DMS53 treated with DMSO at 0.1 percent for 48 hours (cell line): Measurements from ENCODE around the gene GDPD3.

ENCODE experiments used
- DNase-seq: peaks from one replicate; lab custom pipeline; 2025; ENCODE audit not compliant: unreplicated experiment; lab: John Stamatoyannopoulos, UW

GDPD3 gene

DNA sequence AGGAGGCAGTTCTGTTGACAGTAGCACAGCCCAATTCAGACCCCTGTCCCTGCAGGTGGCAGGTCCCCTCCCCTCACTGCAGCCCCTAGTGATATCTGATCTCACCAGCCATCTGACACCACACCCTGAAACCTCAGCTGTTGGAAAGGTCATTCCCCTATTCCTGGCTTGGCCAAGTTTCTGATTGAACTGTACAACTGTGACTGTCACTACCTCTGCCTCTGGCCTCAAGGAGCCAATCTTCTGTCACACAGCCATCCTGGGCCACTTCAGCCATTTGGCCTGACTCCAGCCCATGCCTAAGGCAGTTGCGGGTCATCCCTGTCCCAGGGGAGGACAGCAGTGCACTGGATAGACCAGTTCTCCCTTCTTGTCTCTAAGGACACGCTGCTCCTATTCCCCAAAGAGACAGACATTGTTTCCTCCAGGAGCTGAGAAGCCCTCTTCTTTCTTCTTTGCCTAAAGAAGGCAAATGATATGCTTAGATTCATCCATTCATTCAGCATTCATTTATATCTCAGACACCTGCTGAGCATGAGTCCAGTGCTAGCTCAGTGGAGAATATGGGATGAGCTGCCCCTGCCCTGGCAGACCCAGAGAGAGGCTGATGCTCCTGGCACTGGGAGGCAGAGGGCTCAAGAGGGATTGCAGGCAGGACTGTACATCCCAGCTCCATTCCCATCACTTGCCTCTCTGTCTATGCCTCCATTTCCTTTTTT, 52.3 kb downstream of the GDPD3 start:
- no peak for DNase-seq

DNA sequence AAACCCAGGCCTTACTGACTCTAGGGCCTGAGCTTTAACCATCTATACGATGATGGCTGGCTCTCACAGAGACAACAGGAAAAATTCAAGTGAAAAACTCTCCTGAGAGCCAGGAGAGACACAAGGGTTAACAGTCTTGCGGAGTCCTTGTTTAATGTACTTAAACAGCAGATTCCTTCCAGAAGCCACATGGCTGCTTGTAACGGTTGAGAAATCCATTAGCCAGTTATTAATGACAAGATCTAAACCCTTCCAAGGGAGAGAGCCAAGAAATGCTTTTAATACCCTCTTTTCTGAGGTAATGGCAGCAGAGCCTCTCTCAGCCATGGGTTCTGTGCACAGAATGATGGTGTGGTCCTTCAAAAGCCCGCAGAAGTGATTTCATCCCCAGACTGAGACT, 53.0 kb downstream of the GDPD3 start:
- DNase-seq = no peak

DNA sequence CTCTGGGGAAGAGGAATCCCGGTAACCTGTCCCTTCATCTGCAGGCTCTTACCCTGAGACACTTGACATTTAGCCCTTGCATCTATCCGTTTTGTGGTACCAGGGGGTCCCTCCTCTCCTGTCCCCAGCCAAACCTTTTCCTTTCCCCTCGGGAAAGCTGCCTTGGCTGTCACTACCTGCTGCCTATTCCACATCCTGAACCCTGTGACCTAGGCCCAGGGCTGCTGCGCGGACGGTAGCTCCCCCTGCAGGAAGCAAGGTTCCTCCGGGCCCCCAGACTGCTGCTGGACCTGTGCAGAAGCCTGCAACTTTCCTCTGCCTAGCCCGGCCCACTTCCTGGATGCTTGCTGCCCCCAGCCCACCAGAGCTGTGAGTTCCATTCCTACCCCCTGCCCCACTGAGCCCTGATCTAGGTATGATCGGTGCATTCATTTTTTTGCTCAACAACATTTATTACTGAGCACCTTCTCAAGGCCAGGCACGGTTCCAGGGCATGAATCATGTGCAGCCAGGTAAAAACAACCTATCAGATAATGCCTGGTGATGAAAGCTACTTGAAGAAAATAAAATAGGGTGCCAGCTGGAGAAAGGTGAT, 58.3 kb downstream of the GDPD3 start:
- DNase-seq = no peak
